Measurements from ENCODE around the gene CAMLG. TPM values are rescaled to one million over a fixed set of nuclear protein-coding genes. Genes with fewer than 3 reads are reported as not detected.
"Not testable (repeated sequence)": the region's sequence is repeated elsewhere in the genome, so short reads cannot be mapped to it uniquely, and the experiment has no call there.

The CAMLG gene
- polyA plus RNA-seq, 1 donor (not counting 4 experiments of a cell fraction or from before 2014, with no cell fraction given) = 19.9 TPM

GRCh38 chr5:134758176-134758503 lies 19.8 kb downstream of the CAMLG start:
- Histone ChIP-seq H2AFZ (ENCODE audit: control insufficient read depth, low read length) (peak overlapping the region; percentile 100), H3K4me3 (ENCODE audit: control insufficient read depth in 2 of 3, extremely low read depth in 1 of 3, insufficient read depth in 2 of 3, low read depth in 1 of 3, low read length in 3 of 3) (peak overlapping the region; percentile 83 to 99 (median 96)), H3K9me3 (ENCODE audit: control insufficient read depth, low read depth, low read length) (no peaks in the 10 kb centered on the region), H3K27ac (ENCODE audit: control insufficient read depth, insufficient read depth, low read length) (peak overlapping the region; percentile 79), H4K20me1 (ENCODE audit: control insufficient read depth, extremely low read depth, insufficient read depth, low read length) (no peaks in the 10 kb centered on the region), H3K9ac (ENCODE audit: control insufficient read depth, extremely low read depth, insufficient read depth, low read length) (peak overlapping the region; percentile 94), H3K4me2 (ENCODE audit: control insufficient read depth, extremely low read depth, insufficient read depth, low read depth, low read length) (peak overlapping the region; percentile 86), H3K27me3 (ENCODE audit: control insufficient read depth, extremely low read depth, insufficient read depth, low read length) (no peaks in the 10 kb centered on the region), H3K4me1 (ENCODE audit: control insufficient read depth, extremely low read depth, insufficient read depth, low read length) (peaks cover 16% of the 10 kb centered on the region), H3K9me1 (ENCODE audit: control insufficient read depth, extremely low read depth, insufficient read depth, low read length) (no peaks in the 10 kb centered on the region), H3K36me3 (ENCODE audit: control insufficient read depth in 2 of 2, extremely low read depth in 1 of 2, insufficient read depth in 2 of 2, low read length in 2 of 2) (no peaks in the 10 kb centered on the region), H3K79me2 (ENCODE audit: control insufficient read depth, insufficient read depth, low read length) (peaks cover 46% of the 10 kb centered on the region)
- dilution Hi-C loops (cut with MboI; ENCODE audit: extremely low pct_ligation_motif_present, low sequenced_read_pairs) = no loop called here
- FAIRE-seq = no peak
- DNase-seq (ENCODE audit: low read depth, low spot score) = no peak
- TF ChIP-seq EZH2 (IDR thresholded peaks at IDR 0.05; ENCODE audit: low read length) (no peak), CTCF (optimal IDR thresholded peaks at IDR 0.05 in 1 of 3, IDR thresholded peaks at IDR 0.05 in 1 of 3, conservative IDR thresholded peaks at IDR 0.05 in 1 of 3; ENCODE audit: extremely low read depth in 1 of 3, insufficient read depth in 2 of 3, low read length in 3 of 3) (no peak)

GRCh38 chr5:134758504-134759341 lies 20.4 kb downstream of the CAMLG start, which contains the start of gene DDX46:
TSS of gene DDX46 (plus strand) at chr5:134758779. CDS start at chr5:134758939, 160 bp downstream.
- Histone ChIP-seq H3K4me2 (ENCODE audit: control insufficient read depth, extremely low read depth, insufficient read depth, low read depth, low read length) (peak within 1 kb of the TSS; percentile 86), H4K20me1 (ENCODE audit: control insufficient read depth, extremely low read depth, insufficient read depth, low read length) (no peaks in the 10 kb centered on the region), H3K9me3 (ENCODE audit: control insufficient read depth, low read depth, low read length) (no peaks in the 10 kb centered on the region), H3K9ac (ENCODE audit: control insufficient read depth, extremely low read depth, insufficient read depth, low read length) (peak within 1 kb of the TSS; percentile 94), H3K79me2 (ENCODE audit: control insufficient read depth, insufficient read depth, low read length) (peaks cover 50% of the 10 kb centered on the region), H3K9me1 (ENCODE audit: control insufficient read depth, extremely low read depth, insufficient read depth, low read length) (no peaks in the 10 kb centered on the region), H3K4me1 (ENCODE audit: control insufficient read depth, extremely low read depth, insufficient read depth, low read length) (peaks cover 16% of the 10 kb centered on the region), H2AFZ (ENCODE audit: control insufficient read depth, low read length) (peak within 1 kb of the TSS; percentile 100), H3K4me3 (ENCODE audit: control insufficient read depth in 2 of 3, extremely low read depth in 1 of 3, insufficient read depth in 2 of 3, low read depth in 1 of 3, low read length in 3 of 3) (peak within 1 kb of the TSS; percentile 83 to 99 (median 96)), H3K27me3 (ENCODE audit: control insufficient read depth, extremely low read depth, insufficient read depth, low read length) (no peaks in the 10 kb centered on the region), H3K36me3 (ENCODE audit: control insufficient read depth in 2 of 2, extremely low read depth in 1 of 2, insufficient read depth in 2 of 2, low read length in 2 of 2) (no peaks in the 10 kb centered on the region), H3K27ac (ENCODE audit: control insufficient read depth, insufficient read depth, low read length) (peak within 1 kb of the TSS; percentile 79)
- DNase-seq (ENCODE audit: low read depth, low spot score) (no peak), FAIRE-seq (peak; percentile 17)
- dilution Hi-C loops (cut with MboI; ENCODE audit: extremely low pct_ligation_motif_present, low sequenced_read_pairs) = no loop called here
- no peak for TF ChIP-seq EZH2 (IDR thresholded peaks at IDR 0.05; ENCODE audit: low read length)
- TF ChIP-seq CTCF (optimal IDR thresholded peaks at IDR 0.05 in 1 of 3, IDR thresholded peaks at IDR 0.05 in 1 of 3, conservative IDR thresholded peaks at IDR 0.05 in 1 of 3; ENCODE audit: extremely low read depth in 1 of 3, insufficient read depth in 2 of 3, low read length in 3 of 3) = peak; percentile 84 to 93 (median 90)

- H3K27ac ChIP-seq (ENCODE audit: control insufficient read depth, insufficient read depth, low read length); H3K9me3 ChIP-seq (ENCODE audit: control insufficient read depth, low read depth, low read length); H2AFZ ChIP-seq (ENCODE audit: control insufficient read depth, low read length); dilution Hi-C loops (cut with MboI; ENCODE audit: extremely low pct_ligation_motif_present, low sequenced_read_pairs); H3K9me1 ChIP-seq (ENCODE audit: control insufficient read depth, extremely low read depth, insufficient read depth, low read length); H3K4me1 ChIP-seq (ENCODE audit: control insufficient read depth, extremely low read depth, insufficient read depth, low read length); H3K4me3 ChIP-seq (ENCODE audit: control insufficient read depth in 2 of 3, extremely low read depth in 1 of 3, insufficient read depth in 2 of 3, low read depth in 1 of 3, low read length in 3 of 3); H3K9ac ChIP-seq (ENCODE audit: control insufficient read depth, extremely low read depth, insufficient read depth, low read length); H3K27me3 ChIP-seq (ENCODE audit: control insufficient read depth, extremely low read depth, insufficient read depth, low read length); H3K4me2 ChIP-seq (ENCODE audit: control insufficient read depth, extremely low read depth, insufficient read depth, low read depth, low read length); H4K20me1 ChIP-seq (ENCODE audit: control insufficient read depth, extremely low read depth, insufficient read depth, low read length); DNase-seq (ENCODE audit: low read depth, low spot score); FAIRE-seq: not testable (repeated sequence)
- peaks cover 7 to 15% of the 10 kb centered on the region in 2 experiments for H3K36me3 ChIP-seq (ENCODE audit: control insufficient read depth in 2 of 2, extremely low read depth in 1 of 2, insufficient read depth in 2 of 2, low read length in 2 of 2)
- peaks cover 13% of the 10 kb centered on the region for H3K79me2 ChIP-seq (ENCODE audit: control insufficient read depth, insufficient read depth, low read length)
Measured at GRCh38 chr5:134767528-134768291, 29.4 kb downstream of the CAMLG start.
